Spleen (tissue), 11 donors: Measurements from ENCODE around the gene FBN2. TPM values are rescaled to one million over a fixed set of nuclear protein-coding genes. Genes with fewer than 3 reads are reported as not detected.

Experiments
- DNase-seq: peaks from one replicate; pipeline ENCODE4 v3.0.0-alpha.2; 2020
- H3K27ac ChIP-seq, 8 donors: fragments of 200-600 bp; sonication (generic) in 7 of 8; 1 replicate in 4 of 8; 2 replicates in 4 of 8; pipeline versions ENCODE4 v1.5.0 to v1.8.0; 2016 to 2021; ENCODE audit warnings: inconsistent platforms in 4 of 8, mild to moderate bottlenecking in 4 of 8, moderate library complexity in 1 of 8
- H3K27me3 ChIP-seq, 7 donors: fragments of 200-600 bp; sonication (generic) in 6 of 7; replicated peaks in 1 of 7; 1 replicate in 4 of 7; 2 replicates in 3 of 7; pipeline versions ENCODE4 v1.5.0 to v1.8.0; 2016 to 2021; ENCODE audit warnings: inconsistent platforms in 3 of 7, mild to moderate bottlenecking in 1 of 7
- H3K36me3 ChIP-seq, 6 donors: fragments of 200-600 bp; sonication (generic) in 5 of 6; 1 replicate in 4 of 6; 2 replicates in 2 of 6; pipeline versions ENCODE4 v1.5.0 to v1.8.0; 2016 to 2021; ENCODE audit warnings: inconsistent platforms in 2 of 6
- H3K4me1 ChIP-seq, 6 donors: fragments of 200-600 bp; sonication (generic) in 5 of 6; 1 replicate in 3 of 6; 2 replicates in 3 of 6; pipeline versions ENCODE4 v1.5.0 to v1.8.0; 2016 to 2021; ENCODE audit warnings: inconsistent platforms in 3 of 6
- H3K4me3 ChIP-seq, 8 donors: fragments of 200-600 bp; sonication (generic) in 7 of 8; 1 replicate in 4 of 8; 2 replicates in 4 of 8; pipeline versions ENCODE4 v1.5.0 to v1.8.0; 2016 to 2021; ENCODE audit warnings: inconsistent platforms in 4 of 8, mild to moderate bottlenecking in 4 of 8, moderate library complexity in 2 of 8
- H3K9me3 ChIP-seq, 8 donors: fragments of 200-600 bp; sonication (generic) in 7 of 8; 1 replicate in 4 of 8; 2 replicates in 4 of 8; pipeline versions ENCODE4 v1.5.0 to v1.8.0; 2016 to 2021; ENCODE audit warnings: inconsistent platforms in 4 of 8
- POLR2A ChIP-seq, 3 donors: fragments of 450-650 bp; IDR thresholded peaks; one replicate each; pipeline ENCODE4 v1.5.1; 2017; ENCODE audit warnings: antibody characterized with exemption in 3 of 3, mild to moderate bottlenecking in 1 of 3
- POLR2AphosphoS5 ChIP-seq, 3 donors: sonication (generic); formaldehyde crosslinking; IDR thresholded peaks; one replicate each; pipeline ENCODE4 v1.5.1; 2017; ENCODE audit warnings: antibody characterized with exemption in 3 of 3
- WGBS, 5 donors: extraction: QIAGEN DNeasy Blood & Tissue Kit in 3 of 5; methylation state at CpG; one replicate each; pipeline versions ENCODE4 v1.1.5 to v1.1.7; 2013 to 2018; 5-methylcytosine and 5-hydroxymethylcytosine counted together
- intact Hi-C: fragments of 100-400 bp; cut with DNase I; formaldehyde crosslinking; loops from one replicate; pipeline ENCODE4 v1.15.0; 2023; ENCODE audit warnings: low total_unique reads
- polyA plus RNA-seq, 3 donors: library from polyadenylated mRNA; stranded (reverse); fragments of 200-250 nt; gene quantifications; one replicate each; pipeline ENCODE4 v1.2.1, GENCODE V29; 2013
- total RNA-seq, 7 donors: library from RNA; depleted of rRNA in 3 of 7; stranded (reverse); fragments of >200 nt in 3 of 7; fragmentation: NEBNext Ultra II Directional in 4 of 7; extraction: Animal tissue kit (Norgen Biotek cat#: 25700) in 4 of 7; gene quantifications; one replicate each; pipeline versions ENCODE4 v1.1.0 to v1.2.1, GENCODE V29; 2016 to 2021
- TF ChIP-seq, protein P1 (sequence below), 11 experiments: fragments of 200-600 bp in 7 of 11; fragments of 450-650 bp in 4 of 11; sonication (generic) in 4 of 11; IDR thresholded peaks in 8 of 11; conservative IDR thresholded peaks in 3 of 11; 1 replicate in 7 of 11; 2 replicates in 4 of 11; pipeline versions ENCODE4 v1.4.0 to v1.8.0; 2016 to 2021; ENCODE audit warnings: antibody characterized with exemption in 11 of 11, inconsistent platforms in 4 of 11, mild to moderate bottlenecking in 1 of 11
- donor health status: healthy with polysubstance abuse.
- donor health status: DM: no; HTN: no; CAD: no; lungs with moderate emphysema.
- donor health status: DM: no; HTN: no; CAD: no.
- donor health status: Bipolar disorder and iron deficiency.
- donor health status: healthy.
- donor health status: DM: no; HTN: no; CAD: no.
- donor health status: DM: yes; HTN: yes; CAD: no.

FBN2 gene
- total and polyA plus RNA-seq, 10 donors: 0.21 to 7.6 (median 2.6) TPM

DNA sequence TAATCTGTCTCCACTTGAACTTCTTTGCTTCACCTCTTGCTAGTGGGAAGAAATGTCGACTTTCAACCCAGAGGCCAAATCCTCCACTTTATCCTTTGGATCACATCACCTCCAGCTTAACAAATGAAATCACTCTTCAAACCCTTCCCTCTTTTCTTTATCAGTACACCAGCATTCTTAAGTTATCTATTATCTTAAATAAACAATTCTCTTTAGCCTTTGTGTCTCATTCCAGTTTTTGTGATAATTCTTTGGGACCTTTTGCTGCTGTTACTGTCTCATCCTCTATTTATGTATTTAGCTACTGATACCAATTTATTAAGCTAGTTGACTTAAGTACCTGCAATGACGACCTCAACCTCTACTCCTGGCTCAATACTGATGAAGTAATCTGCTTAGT lies 28.1 kb upstream of the FBN2 start:
- TF ChIP-seq POLR2AphosphoS5 (IDR thresholded peaks at IDR 0.05) (no peak), POLR2A (IDR thresholded peaks at IDR 0.05) (no peak)
- TF ChIP-seq, protein P1, sequence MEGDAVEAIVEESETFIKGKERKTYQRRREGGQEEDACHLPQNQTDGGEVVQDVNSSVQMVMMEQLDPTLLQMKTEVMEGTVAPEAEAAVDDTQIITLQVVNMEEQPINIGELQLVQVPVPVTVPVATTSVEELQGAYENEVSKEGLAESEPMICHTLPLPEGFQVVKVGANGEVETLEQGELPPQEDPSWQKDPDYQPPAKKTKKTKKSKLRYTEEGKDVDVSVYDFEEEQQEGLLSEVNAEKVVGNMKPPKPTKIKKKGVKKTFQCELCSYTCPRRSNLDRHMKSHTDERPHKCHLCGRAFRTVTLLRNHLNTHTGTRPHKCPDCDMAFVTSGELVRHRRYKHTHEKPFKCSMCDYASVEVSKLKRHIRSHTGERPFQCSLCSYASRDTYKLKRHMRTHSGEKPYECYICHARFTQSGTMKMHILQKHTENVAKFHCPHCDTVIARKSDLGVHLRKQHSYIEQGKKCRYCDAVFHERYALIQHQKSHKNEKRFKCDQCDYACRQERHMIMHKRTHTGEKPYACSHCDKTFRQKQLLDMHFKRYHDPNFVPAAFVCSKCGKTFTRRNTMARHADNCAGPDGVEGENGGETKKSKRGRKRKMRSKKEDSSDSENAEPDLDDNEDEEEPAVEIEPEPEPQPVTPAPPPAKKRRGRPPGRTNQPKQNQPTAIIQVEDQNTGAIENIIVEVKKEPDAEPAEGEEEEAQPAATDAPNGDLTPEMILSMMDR (IDR thresholded peaks at IDR 0.05 in 8 of 11, conservative IDR thresholded peaks at IDR 0.05 in 3 of 11): no peak
- H3K4me1 ChIP-seq: no peaks in the 10 kb centered on the region
- H3K9me3 ChIP-seq: no peaks in the 10 kb centered on the region
- no peaks in the 10 kb centered on the region for H3K27me3 ChIP-seq
- intact Hi-C loops: no loop called here
- DNase-seq: no peak
- no peak overlapping the region for H3K4me3 ChIP-seq
- H3K36me3 ChIP-seq: no peaks in the 10 kb centered on the region
- WGBS, 5 donors: 56 to 80% (median 59%) methylated on average over 2 of the region's 2 CpGs
- no peak overlapping the region for H3K27ac ChIP-seq

DNA sequence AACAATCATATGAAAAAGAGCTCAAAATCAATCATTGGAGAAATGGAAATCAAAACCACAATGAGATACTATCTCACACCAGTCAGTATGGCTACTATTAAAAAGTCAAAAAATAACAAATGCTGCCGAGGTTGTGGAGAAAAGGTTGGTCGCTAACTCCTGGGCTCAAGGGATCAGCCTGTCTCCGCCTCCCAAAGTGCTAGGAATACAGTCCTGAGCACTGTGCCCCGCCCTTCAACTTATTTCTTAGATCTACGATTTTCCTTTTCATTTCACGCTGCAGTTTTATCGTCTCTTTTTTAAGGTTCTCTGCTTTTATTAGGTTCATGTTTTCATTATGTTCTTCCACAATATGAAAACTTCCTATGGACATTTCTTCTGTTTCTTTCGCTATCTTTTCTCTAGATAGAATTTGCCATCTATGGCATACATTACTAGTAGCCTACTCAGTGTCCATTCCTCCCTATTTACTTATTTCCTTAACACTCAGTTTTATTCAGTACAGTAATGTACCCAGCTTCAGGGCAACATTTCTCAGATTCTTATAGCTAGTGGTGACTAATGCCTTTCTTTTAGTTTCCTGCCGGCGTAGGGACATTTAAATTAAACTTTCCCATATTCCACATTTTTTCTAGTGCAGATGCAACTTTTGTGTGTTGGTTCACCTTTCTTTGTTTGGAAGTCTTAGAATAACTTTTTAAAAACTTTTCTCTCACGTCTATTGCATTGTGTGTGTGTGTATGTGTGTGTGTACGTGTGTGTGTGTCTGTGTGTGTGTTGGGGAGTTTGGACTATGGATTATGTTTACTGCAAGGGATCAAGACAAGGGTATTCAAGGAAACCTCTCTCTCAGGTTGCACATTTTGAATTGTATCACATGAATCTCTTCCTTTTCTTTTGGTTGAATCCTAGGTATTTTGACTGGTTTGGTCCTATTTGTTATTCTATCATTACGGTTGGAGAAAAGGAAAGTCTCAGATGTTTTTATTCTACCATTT lies 21.6 kb upstream of the FBN2 start:
- Histone ChIP-seq H3K4me1 (no peaks in the 10 kb centered on the region), H3K36me3 (no peaks in the 10 kb centered on the region), H3K4me3 (no peak overlapping the region), H3K27ac (no peak overlapping the region), H3K27me3 (no peaks in the 10 kb centered on the region), H3K9me3 (peaks cover 0 to 23% (median 3%) of the 10 kb centered on the region in 8 donors)
- intact Hi-C loops: no loop called here
- 84 to 90% (median 90%) methylated on average over 13 of the region's 13 CpGs for WGBS, 5 donors
- TF ChIP-seq POLR2A (IDR thresholded peaks at IDR 0.05): no peak
- no peak for TF ChIP-seq POLR2AphosphoS5 (IDR thresholded peaks at IDR 0.05)
- TF ChIP-seq, protein P1 (IDR thresholded peaks at IDR 0.05 in 8 of 11, conservative IDR thresholded peaks at IDR 0.05 in 3 of 11): no peak
- DNase-seq: no peak

DNA sequence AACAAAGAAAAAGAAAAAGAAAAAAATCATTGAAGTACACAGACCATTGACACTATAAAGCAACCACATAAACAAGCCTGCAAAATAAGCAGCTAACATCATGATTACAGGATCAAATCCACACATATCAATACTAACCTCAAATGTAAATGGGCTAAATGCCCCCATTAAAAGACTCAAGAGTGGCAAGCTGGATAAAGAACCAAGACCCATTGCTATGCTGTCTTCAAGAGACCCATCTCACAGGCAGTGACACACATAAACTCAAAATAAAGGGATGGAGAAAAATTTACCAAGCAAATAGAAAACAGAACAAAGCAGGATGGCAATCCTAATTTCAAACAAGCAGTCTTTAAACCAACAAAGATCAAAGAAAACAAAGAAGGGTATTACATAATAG lies 15.7 kb upstream of the FBN2 start:
- Histone ChIP-seq H3K4me3 (no peak overlapping the region), H3K27me3 (no peaks in the 10 kb centered on the region), H3K27ac (no peak overlapping the region), H3K9me3 (peaks cover 3 to 56% (median 29%) of the 10 kb centered on the region in 8 donors), H3K4me1 (no peaks in the 10 kb centered on the region), H3K36me3 (no peaks in the 10 kb centered on the region)
- DNase-seq: no peak
- intact Hi-C loops: no loop called here
- TF ChIP-seq POLR2A (IDR thresholded peaks at IDR 0.05) (no peak), POLR2AphosphoS5 (IDR thresholded peaks at IDR 0.05) (no peak)
- TF ChIP-seq, protein P1 (IDR thresholded peaks at IDR 0.05 in 8 of 11, conservative IDR thresholded peaks at IDR 0.05 in 3 of 11): no peak

DNA sequence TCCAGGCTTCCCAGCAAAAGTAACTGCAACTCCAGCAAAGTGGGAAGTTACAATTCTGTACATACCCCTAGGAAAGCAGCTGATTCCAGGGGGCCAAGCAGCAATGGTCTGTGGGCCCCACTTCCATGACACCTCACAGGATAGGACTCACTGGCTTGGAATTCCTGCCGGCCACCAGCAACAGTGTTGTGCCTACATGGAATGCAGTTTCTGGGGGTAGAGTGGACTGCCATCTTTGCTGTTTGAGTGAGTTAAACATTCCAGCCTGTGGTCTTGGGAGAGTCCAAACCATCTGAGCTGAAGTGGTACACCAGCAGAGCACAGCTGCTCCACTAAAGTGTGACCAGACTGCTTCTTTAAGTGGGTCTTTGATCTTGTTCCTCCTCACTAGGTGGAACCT lies 13.4 kb upstream of the FBN2 start:
- Histone ChIP-seq H3K4me1 (no peaks in the 10 kb centered on the region), H3K27ac (no peak overlapping the region), H3K4me3 (no peak overlapping the region), H3K9me3 (peaks cover 3 to 47% (median 29%) of the 10 kb centered on the region in 8 donors), H3K36me3 (no peaks in the 10 kb centered on the region), H3K27me3 (no peaks in the 10 kb centered on the region)
- 70 to 100% (median 100%) methylated on average over 1 of the region's 1 CpG for WGBS, 5 donors
- DNase-seq: no peak
- TF ChIP-seq, protein P1 (IDR thresholded peaks at IDR 0.05 in 8 of 11, conservative IDR thresholded peaks at IDR 0.05 in 3 of 11): no peak
- no peak for TF ChIP-seq POLR2AphosphoS5 (IDR thresholded peaks at IDR 0.05)
- TF ChIP-seq POLR2A (IDR thresholded peaks at IDR 0.05): no peak
- intact Hi-C loops: no loop called here
